MM.1S (cell line): ENCODE data around the gene CARD9.

Experiments used
- DNase-seq: peaks from one replicate; pipeline ENCODE4 v3.0.0-alpha.2; 2015
- H2AFZ ChIP-seq: fragments of 300-600 bp; sonication (generic); 2 replicates; pipeline ENCODE4 v1.6.0; 2016; ENCODE audit warnings: antibody characterized with exemption, low read length
- H3F3A ChIP-seq: fragments of 300-600 bp; sonication (generic); 2 replicates; pipeline ENCODE4 v1.6.1; 2016; ENCODE audit warnings: mild to moderate bottlenecking, antibody characterized with exemption, low read length, moderate library complexity, mixed read lengths; ENCODE audit not compliant: insufficient read depth
- H3K27ac ChIP-seq: fragments of 300-600 bp; sonication (generic); 2 replicates; pipeline ENCODE4 v1.5.1; 2016; ENCODE audit warnings: mild to moderate bottlenecking, low read length
- H3K27me3 ChIP-seq: fragments of 300-600 bp; sonication (generic); replicated peaks from 2 replicates; pipeline ENCODE4 v1.6.0; 2016; ENCODE audit warnings: low read length; ENCODE audit not compliant: insufficient read depth
- H3K36me3 ChIP-seq: fragments of 300-600 bp; sonication (generic); replicated peaks from 2 replicates; pipeline ENCODE4 v1.6.1; 2016; ENCODE audit warnings: mild to moderate bottlenecking, low read length, mixed read lengths; ENCODE audit not compliant: insufficient read depth
- H3K4me1 ChIP-seq: fragments of 300-600 bp; sonication (generic); 2 replicates; pipeline ENCODE4 v1.6.1; 2016; ENCODE audit warnings: low read length, mixed read lengths
- H3K4me2 ChIP-seq: fragments of 300-600 bp; sonication (generic); 2 replicates; pipeline ENCODE4 v1.6.0; 2016; ENCODE audit warnings: low read depth, low read length
- H3K4me3 ChIP-seq: fragments of 300-600 bp; sonication (generic); 2 replicates; pipeline ENCODE4 v1.5.1; 2016; ENCODE audit warnings: low read length, mixed read lengths
- H3K79me2 ChIP-seq: fragments of 300-600 bp; sonication (generic); 2 replicates; pipeline ENCODE4 v1.6.1; 2016; ENCODE audit warnings: mixed run types, low read length, mixed read lengths
- H3K9ac ChIP-seq: fragments of 300-600 bp; sonication (generic); 2 replicates; pipeline ENCODE4 v1.6.1; 2016; ENCODE audit warnings: low read length, mixed read lengths
- H3K9me2 ChIP-seq: fragments of 300-600 bp; sonication (generic); replicated peaks from 2 replicates; pipeline ENCODE4 v1.6.1; 2016; ENCODE audit warnings: mild to moderate bottlenecking, low read length, mixed read lengths; ENCODE audit not compliant: insufficient read depth
- H3K9me3 ChIP-seq: fragments of 300-600 bp; sonication (generic); replicated peaks from 2 replicates; pipeline ENCODE4 v1.6.1; 2016; ENCODE audit warnings: mild to moderate bottlenecking, low read length, mixed read lengths; ENCODE audit not compliant: insufficient read depth
- H4K20me1 ChIP-seq: fragments of 300-600 bp; sonication (generic); 2 replicates; pipeline ENCODE4 v1.6.1; 2016; ENCODE audit warnings: mild to moderate bottlenecking, low read length, moderate library complexity, mixed read lengths; ENCODE audit not compliant: insufficient read depth
- EZH2 ChIP-seq: fragments of 300-600 bp; sonication (generic); optimal IDR thresholded peaks from 2 replicates; pipeline ENCODE3; 2017; ENCODE audit warnings: low read depth, mild to moderate bottlenecking, antibody characterized with exemption, low read length, mixed read lengths
- EZH2phosphoT487 ChIP-seq: fragments of 300-600 bp; sonication (generic); IDR thresholded peaks from 2 replicates; pipeline ENCODE4 v1.6.1; 2018; ENCODE audit warnings: antibody characterized with exemption, low read length
- TF ChIP-seq, protein P1 (sequence below): fragments of 300-600 bp; sonication (generic); IDR thresholded peaks from 2 replicates; pipeline ENCODE4 v1.5.1; 2016; ENCODE audit warnings: antibody characterized with exemption, low read length, mixed read lengths

The CARD9 gene

DNA sequence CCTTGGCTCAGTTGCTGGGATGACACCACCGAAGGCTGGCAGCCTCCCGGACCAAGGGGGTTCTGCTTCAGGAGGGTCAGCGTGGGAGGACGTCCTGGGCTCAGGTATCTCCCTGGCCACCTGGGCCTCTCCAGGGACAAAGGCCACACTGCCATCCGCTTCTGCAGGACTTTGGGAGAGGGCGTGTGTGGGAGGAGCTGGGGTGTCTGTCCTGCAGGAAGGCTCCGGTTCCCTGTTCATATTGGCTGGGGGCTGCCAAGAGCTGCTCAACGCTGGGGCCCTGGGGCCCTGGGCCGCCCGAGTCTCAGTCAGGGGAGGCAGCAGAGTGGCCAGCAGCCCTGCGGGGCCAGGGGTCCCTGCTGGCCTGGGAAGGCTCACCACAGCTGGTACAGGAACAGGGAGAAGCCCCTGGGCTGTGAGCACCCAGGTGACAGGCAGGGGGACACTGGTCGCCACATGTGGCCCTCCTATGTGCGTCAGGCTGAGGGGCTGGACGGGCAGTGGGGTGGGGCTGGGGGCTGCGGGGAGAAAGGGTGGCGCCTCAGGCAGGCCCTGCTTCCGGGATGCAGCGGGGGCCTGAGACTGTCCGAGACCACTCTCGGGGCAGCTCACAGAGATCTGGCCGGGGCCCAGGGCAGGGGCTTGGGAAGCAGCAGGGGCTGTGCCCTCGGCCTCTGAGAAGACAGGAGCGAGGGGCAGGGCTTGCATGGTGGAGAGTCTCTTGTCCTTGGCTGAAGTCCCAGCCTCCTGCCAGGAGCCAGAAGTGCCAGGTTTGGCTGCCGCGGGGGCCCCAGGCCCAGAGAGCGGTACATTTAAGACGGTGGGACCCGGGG lies 4.9 kb upstream of the CARD9 start:
- Histone ChIP-seq H3K4me1 (no peaks in the 10 kb centered on the region), H3K27me3 (no peaks in the 10 kb centered on the region), H3K9ac (no peak overlapping the region), H3K4me3 (no peak overlapping the region), H3K9me3 (no peaks in the 10 kb centered on the region), H3F3A (no peaks in the 10 kb centered on the region), H2AFZ (no peak overlapping the region), H3K9me2 (no peaks in the 10 kb centered on the region), H3K27ac (no peak overlapping the region), H3K79me2 (no peaks in the 10 kb centered on the region), H3K4me2 (no peak overlapping the region), H4K20me1 (no peaks in the 10 kb centered on the region), H3K36me3 (no peaks in the 10 kb centered on the region)
- TF ChIP-seq EZH2phosphoT487 (no peak), EZH2 (no peak)
- TF ChIP-seq, protein P1, sequence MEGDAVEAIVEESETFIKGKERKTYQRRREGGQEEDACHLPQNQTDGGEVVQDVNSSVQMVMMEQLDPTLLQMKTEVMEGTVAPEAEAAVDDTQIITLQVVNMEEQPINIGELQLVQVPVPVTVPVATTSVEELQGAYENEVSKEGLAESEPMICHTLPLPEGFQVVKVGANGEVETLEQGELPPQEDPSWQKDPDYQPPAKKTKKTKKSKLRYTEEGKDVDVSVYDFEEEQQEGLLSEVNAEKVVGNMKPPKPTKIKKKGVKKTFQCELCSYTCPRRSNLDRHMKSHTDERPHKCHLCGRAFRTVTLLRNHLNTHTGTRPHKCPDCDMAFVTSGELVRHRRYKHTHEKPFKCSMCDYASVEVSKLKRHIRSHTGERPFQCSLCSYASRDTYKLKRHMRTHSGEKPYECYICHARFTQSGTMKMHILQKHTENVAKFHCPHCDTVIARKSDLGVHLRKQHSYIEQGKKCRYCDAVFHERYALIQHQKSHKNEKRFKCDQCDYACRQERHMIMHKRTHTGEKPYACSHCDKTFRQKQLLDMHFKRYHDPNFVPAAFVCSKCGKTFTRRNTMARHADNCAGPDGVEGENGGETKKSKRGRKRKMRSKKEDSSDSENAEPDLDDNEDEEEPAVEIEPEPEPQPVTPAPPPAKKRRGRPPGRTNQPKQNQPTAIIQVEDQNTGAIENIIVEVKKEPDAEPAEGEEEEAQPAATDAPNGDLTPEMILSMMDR = no peak
- no peak for DNase-seq

GRCh38 chr9:136377341-136378169 lies 4.1 kb upstream of the CARD9 start:
- Histone ChIP-seq H3K4me3 (no peak overlapping the region), H3K27me3 (peaks cover 7% of the 10 kb centered on the region; the same call in 1 of the 2 replicates), H3F3A (no peaks in the 10 kb centered on the region), H3K4me2 (no peak overlapping the region), H4K20me1 (no peaks in the 10 kb centered on the region), H3K79me2 (no peaks in the 10 kb centered on the region), H3K27ac (no peak overlapping the region), H3K4me1 (no peaks in the 10 kb centered on the region), H3K9me2 (no peaks in the 10 kb centered on the region), H3K9ac (no peak overlapping the region), H3K9me3 (no peaks in the 10 kb centered on the region), H2AFZ (no peak overlapping the region), H3K36me3 (no peaks in the 10 kb centered on the region)
- DNase-seq = no peak
- TF ChIP-seq, protein P1 = no peak
- TF ChIP-seq EZH2 = no peak
- no peak for TF ChIP-seq EZH2phosphoT487

GRCh38 chr9:136376457-136376856 lies 3.0 kb upstream of the CARD9 start:
- H3K9me3 ChIP-seq = no peaks in the 10 kb centered on the region
- no peak overlapping the region for H3K4me2 ChIP-seq
- H3K27ac ChIP-seq = no peak overlapping the region
- no peaks in the 10 kb centered on the region for H3K9me2 ChIP-seq
- H3K79me2 ChIP-seq = no peaks in the 10 kb centered on the region
- H3K9ac ChIP-seq = no peak overlapping the region
- TF ChIP-seq EZH2phosphoT487 = no peak
- TF ChIP-seq, protein P1 = no peak
- no peak for TF ChIP-seq EZH2
- no peaks in the 10 kb centered on the region for H3K36me3 ChIP-seq
- peaks cover 13% of the 10 kb centered on the region; the same call in 1 of the 2 replicates for H3K27me3 ChIP-seq
- H3K4me1 ChIP-seq = no peaks in the 10 kb centered on the region
- no peaks in the 10 kb centered on the region for H4K20me1 ChIP-seq
- no peak overlapping the region for H3K4me3 ChIP-seq
- no peak overlapping the region for H2AFZ ChIP-seq
- H3F3A ChIP-seq = no peaks in the 10 kb centered on the region
- DNase-seq = no peak
